Kidney (tissue), 14 donors: Measurements from ENCODE around the gene NRXN3. TPM values are rescaled to one million over a fixed set of nuclear protein-coding genes. Genes with fewer than 3 reads are reported as not detected.

Experiments
- DNase-seq, 5 donors: peaks; one replicate each; pipeline ENCODE4 v3.0.0-alpha.2; 2013 to 2020
- FAIRE-seq: peaks from 2 replicates; lab custom pipeline; 2012; peaks lifted over from hg19 to GRCh38; lab: Jason Lieb, UNC
- H3K27ac ChIP-seq, 2 donors: one replicate each; pipeline ENCODE4 v1.7.0; 2013; ENCODE audit warnings: low read depth in 2 of 2, low read length in 2 of 2, inconsistent platforms in 1 of 2
- H3K27me3 ChIP-seq: one replicate; pipeline ENCODE4 v1.7.1; 2013; ENCODE audit warnings: low read length, inconsistent platforms; ENCODE audit not compliant: control insufficient read depth, insufficient read depth
- H3K36me3 ChIP-seq, 3 donors: one replicate each; pipeline versions ENCODE4 v1.7.0 to v1.7.1; 2013; ENCODE audit warnings: low read length in 3 of 3, control low read depth in 1 of 3, inconsistent platforms in 1 of 3; ENCODE audit not compliant: insufficient read depth in 3 of 3, control insufficient read depth in 2 of 3
- H3K4me1 ChIP-seq, 3 donors: one replicate each; pipeline versions ENCODE4 v1.7.0 to v1.7.1; 2013; ENCODE audit warnings: low read length in 3 of 3, inconsistent platforms in 1 of 3, low read depth in 1 of 3; ENCODE audit not compliant: control insufficient read depth in 2 of 3, insufficient read depth in 2 of 3
- H3K4me3 ChIP-seq, 3 donors: one replicate each; pipeline versions ENCODE4 v1.7.0 to v1.8.1; 2013; ENCODE audit warnings: low read length in 3 of 3, control low read depth in 1 of 3, inconsistent platforms in 1 of 3
- H3K9ac ChIP-seq, 3 donors: one replicate each; pipeline versions ENCODE4 v1.7.0 to v1.7.1; 2013; ENCODE audit warnings: low read length in 3 of 3, control low read depth in 1 of 3, inconsistent platforms in 1 of 3
- H3K9me3 ChIP-seq, 3 donors: one replicate each; pipeline versions ENCODE4 v1.7.0 to v1.7.1; 2013; ENCODE audit warnings: low read length in 3 of 3, control low read depth in 1 of 3, inconsistent platforms in 1 of 3; ENCODE audit not compliant: control insufficient read depth in 2 of 3, insufficient read depth in 1 of 3
- intact Hi-C: fragments of 100-400 bp; cut with DNase I; formaldehyde crosslinking; loops from one replicate; pipeline ENCODE4 v1.11.1; 2022
- polyA plus RNA-seq: library from polyadenylated mRNA; stranded (reverse); fragments of 350-450 nt; fragmentation: Illumina TruSeq; extraction: RNeasy Lipid Tissue Mini Kit (QIAGEN cat#74804); gene quantifications from one replicate; pipeline ENCODE4 v1.2.3, GENCODE V29; 2014; ENCODE audit warnings: low read depth, low replicate concordance; ENCODE audit not compliant: insufficient read depth
- total RNA-seq: library from RNA; stranded (reverse); fragmentation: NEBNext Ultra II Directional; extraction: Animal tissue kit (Norgen Biotek cat#: 25700); gene quantifications from one replicate; pipeline ENCODE4 v1.2.1, GENCODE V29; 2021
- TF ChIP-seq, protein P1 (sequence below): IDR thresholded peaks from 3 replicates; pipeline ENCODE4 v1.5.1; 2012; ENCODE audit warnings: mild to moderate bottlenecking, moderate library complexity, borderline replicate concordance; ENCODE audit not compliant: insufficient read depth; ENCODE audit errors: extremely low read depth
- donor health status: control.
- donor health status: control.
- donor health status: control.
- donor health status: control.
- donor health status: control.
- donor health status: DM: yes; HTN: yes; CAD: no.
- donor health status: Normal renal cell carcinoma (clear cell type).

NRXN3 gene
- total and polyA plus RNA-seq, 2 donors from 2014 or later: 1.5 to 2.4 TPM

DNA sequence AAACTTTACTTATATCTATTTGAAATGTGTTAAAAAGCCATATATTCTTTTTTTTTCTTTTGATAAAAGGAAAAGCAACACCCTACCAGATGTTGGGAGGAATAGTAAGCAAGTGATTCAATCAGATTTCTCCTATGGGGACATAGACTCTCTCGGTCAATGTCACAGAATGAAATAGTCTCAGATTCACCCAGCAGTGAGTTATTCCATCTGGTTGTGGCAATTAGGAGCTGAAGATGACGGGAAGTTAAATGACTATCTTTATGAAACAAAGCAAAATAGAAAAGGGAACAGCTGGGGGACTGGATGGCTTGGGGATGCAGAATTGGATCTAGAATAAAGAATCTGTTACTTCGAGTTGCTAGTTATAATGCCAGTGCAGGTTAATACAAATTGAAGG, 857.0 kb downstream of the NRXN3 start:
- FAIRE-seq (no peak), DNase-seq (peak in 1 of 5 donors; percentile 19)
- Histone ChIP-seq H3K27me3 (no peaks in the 10 kb centered on the region), H3K27ac (no peak overlapping the region), H3K4me3 (no peak overlapping the region), H3K36me3 (no peaks in the 10 kb centered on the region), H3K4me1 (no peaks in the 10 kb centered on the region), H3K9me3 (no peaks in the 10 kb centered on the region), H3K9ac (no peak overlapping the region)
- intact Hi-C loops: no loop called here
- TF ChIP-seq, protein P1, sequence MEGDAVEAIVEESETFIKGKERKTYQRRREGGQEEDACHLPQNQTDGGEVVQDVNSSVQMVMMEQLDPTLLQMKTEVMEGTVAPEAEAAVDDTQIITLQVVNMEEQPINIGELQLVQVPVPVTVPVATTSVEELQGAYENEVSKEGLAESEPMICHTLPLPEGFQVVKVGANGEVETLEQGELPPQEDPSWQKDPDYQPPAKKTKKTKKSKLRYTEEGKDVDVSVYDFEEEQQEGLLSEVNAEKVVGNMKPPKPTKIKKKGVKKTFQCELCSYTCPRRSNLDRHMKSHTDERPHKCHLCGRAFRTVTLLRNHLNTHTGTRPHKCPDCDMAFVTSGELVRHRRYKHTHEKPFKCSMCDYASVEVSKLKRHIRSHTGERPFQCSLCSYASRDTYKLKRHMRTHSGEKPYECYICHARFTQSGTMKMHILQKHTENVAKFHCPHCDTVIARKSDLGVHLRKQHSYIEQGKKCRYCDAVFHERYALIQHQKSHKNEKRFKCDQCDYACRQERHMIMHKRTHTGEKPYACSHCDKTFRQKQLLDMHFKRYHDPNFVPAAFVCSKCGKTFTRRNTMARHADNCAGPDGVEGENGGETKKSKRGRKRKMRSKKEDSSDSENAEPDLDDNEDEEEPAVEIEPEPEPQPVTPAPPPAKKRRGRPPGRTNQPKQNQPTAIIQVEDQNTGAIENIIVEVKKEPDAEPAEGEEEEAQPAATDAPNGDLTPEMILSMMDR: no peak

DNA sequence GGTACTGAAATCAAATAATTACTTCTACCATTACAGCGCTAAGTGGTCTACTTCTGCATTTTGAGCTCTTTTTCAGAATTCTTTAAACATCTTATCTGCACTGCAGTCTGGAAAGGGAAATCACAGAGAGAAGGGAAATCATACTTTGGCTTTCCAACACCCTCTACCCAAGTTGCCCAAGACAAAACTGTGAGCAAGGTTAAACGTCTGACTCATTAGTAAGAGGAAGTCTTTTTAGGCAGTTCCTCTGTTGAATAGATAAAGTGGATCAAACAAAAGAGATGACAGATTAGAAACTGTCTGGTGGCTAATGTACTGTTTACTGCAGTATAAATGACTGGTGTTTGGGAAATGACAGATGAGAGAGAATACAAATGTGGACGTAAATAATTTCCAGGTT, 858.1 kb downstream of the NRXN3 start:
- FAIRE-seq (no peak), DNase-seq (no peak)
- Histone ChIP-seq H3K4me1 (no peaks in the 10 kb centered on the region), H3K9ac (no peak overlapping the region), H3K36me3 (no peaks in the 10 kb centered on the region), H3K27ac (no peak overlapping the region), H3K4me3 (no peak overlapping the region), H3K9me3 (no peaks in the 10 kb centered on the region), H3K27me3 (no peaks in the 10 kb centered on the region)
- intact Hi-C loops: no loop called here
- TF ChIP-seq, protein P1: no peak

DNA sequence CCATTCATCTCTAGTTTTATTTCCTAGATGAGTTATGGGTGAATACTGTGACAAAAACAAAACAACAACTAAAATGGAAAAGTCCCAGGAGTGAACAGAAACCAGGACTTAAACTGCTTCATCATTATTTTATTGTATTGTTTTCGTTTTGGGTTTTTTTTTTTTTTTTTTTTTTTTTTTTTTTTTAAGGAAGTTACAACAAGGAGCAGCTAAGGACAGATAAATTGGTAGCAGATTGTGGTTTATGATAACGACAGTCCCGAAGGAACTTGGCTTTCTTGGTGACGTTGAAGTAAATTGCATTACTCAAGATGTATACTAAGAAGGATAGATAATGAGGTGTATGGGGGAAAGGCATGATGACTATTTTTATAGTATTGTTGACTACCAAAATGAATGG, 866.3 kb downstream of the NRXN3 start:
- Histone ChIP-seq H3K9ac (no peak overlapping the region), H3K4me3 (no peak overlapping the region), H3K27me3 (no peaks in the 10 kb centered on the region), H3K36me3 (no peaks in the 10 kb centered on the region), H3K9me3 (no peaks in the 10 kb centered on the region), H3K4me1 (no peaks in the 10 kb centered on the region), H3K27ac (no peak overlapping the region)
- FAIRE-seq: no peak
- intact Hi-C loops: no loop called here
- DNase-seq: no peak
- TF ChIP-seq, protein P1: no peak

DNA sequence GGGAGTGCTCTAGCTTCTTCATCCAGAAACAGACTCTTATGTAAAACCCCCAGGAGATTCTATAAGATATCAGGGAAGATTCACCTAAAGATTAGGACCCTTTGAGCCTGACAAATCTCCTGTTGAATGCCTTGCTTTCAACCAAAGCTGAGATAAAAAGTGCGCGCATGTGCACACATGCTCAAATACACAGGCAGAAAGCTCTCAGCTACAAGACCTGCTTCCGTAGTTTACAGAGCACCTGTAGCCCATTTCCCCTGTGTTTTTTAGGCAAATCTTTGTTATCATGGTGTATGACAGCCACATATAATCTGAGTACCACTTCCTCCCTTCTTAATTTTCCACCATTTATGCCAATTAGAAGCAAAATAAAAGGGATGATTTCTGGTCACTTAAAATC, 866.9 kb downstream of the NRXN3 start:
- Histone ChIP-seq H3K4me3 (no peak overlapping the region), H3K9ac (no peak overlapping the region), H3K9me3 (no peaks in the 10 kb centered on the region), H3K27ac (no peak overlapping the region), H3K36me3 (no peaks in the 10 kb centered on the region), H3K4me1 (no peaks in the 10 kb centered on the region), H3K27me3 (no peaks in the 10 kb centered on the region)
- FAIRE-seq (no peak), DNase-seq (no peak)
- intact Hi-C loops: no loop called here
- TF ChIP-seq, protein P1: no peak
